HG02759 (cell line): Measurements from ENCODE around the gene ADAMTS9.

Experiments used
- ATAC-seq: cut with Tn5 transposase; IDR thresholded peaks from one replicate; pipeline ENCODE4 v1.9.1; 2021; ENCODE audit warnings: mild to moderate bottlenecking, moderate library complexity; ENCODE audit not compliant: unreplicated experiment

The ADAMTS9 gene

DNA sequence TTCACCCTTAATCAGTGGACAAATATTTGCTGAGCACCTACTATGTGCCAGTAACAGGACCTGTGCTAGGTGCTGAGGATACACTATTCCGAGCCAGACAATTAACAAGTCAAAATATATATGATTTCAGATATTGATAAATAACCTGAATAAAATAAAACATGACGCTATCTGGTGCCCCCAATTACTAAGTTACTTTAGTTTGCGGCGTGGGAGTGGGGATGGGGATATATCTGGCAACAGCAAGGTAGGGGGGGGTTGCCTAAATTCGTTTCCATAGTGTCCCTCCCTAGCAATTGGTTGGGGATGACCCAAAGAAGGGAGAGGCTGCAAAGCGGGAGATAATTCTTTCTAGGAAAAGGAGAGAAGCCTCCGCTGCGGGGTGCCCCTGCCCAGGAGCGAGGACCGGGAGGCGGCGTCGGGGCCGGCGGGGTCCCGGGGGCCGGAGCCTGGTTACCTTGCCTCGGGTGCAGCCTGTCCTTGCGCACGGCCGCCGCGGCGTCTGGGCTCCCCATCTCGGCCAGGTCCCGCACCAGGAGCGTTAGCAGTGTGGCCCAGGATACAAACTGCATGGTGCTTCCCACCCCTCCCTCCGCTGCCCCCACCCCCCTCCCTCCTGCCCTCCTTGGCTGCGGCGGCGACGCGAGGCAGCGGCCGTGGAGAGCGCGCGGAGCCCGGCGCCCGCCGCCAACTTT lies 567 bp downstream of the ADAMTS9 start:
- no peak for ATAC-seq

GRCh38 chr3:64686446-64686908 lies 1.3 kb downstream of the ADAMTS9 start:
- ATAC-seq, result peak; percentile 22

DNA sequence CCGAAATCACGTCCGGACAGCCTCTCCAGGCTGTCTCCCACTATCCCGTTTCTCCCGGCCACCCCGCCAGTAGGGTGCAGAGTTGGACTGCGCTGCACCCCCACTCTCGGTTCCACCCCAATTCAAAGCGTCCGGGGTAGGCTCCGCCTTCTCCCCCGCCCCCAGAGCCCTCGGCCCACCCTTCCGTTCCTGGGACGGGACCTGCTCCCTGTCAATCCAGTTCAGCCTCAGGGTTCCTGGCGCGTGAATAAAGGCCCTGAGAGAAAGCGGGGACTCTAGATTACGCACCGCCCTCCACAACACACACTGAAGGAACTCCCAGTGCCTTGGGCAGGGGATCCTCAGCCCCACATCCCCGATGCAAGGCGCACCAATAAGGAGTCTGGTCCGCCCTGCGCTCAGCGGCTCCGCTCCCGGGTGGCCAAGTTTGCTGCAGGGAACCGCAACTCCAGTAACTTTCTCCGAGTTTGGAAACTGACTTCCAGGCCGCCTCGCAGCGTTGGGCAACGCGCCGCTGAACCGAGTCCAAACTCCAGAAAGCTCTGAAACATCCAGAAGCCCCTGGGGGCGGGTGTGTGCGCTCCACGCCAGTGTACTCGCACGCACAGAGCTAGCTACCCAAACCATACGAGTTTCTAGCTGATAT lies 1.9 kb downstream of the ADAMTS9 start:
- peak; percentile 36 for ATAC-seq

DNA sequence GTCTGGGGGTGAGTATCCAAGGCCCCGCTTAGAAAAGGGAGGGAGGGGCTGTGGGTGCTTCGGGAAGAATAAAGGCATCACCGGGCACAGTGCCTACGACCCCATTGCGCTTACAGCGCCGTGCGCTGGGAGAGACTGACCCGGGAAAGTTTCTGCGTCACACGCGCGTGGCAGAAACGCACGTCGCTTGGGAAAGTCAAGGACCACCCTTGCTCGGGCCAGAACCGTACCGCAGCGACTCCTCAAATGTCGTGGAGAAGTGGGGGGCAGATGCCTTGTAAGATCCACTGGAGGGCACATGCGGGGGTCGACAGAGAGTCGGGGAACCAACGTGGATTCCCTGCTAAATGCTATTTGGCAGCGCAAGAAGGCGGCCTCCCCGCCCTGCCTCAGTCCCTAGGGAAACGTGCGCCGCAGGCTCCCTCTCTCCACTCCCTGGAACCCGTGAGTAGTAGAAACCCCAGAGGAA lies 2.4 kb downstream of the ADAMTS9 start:
- ATAC-seq, result peak; percentile 19

DNA sequence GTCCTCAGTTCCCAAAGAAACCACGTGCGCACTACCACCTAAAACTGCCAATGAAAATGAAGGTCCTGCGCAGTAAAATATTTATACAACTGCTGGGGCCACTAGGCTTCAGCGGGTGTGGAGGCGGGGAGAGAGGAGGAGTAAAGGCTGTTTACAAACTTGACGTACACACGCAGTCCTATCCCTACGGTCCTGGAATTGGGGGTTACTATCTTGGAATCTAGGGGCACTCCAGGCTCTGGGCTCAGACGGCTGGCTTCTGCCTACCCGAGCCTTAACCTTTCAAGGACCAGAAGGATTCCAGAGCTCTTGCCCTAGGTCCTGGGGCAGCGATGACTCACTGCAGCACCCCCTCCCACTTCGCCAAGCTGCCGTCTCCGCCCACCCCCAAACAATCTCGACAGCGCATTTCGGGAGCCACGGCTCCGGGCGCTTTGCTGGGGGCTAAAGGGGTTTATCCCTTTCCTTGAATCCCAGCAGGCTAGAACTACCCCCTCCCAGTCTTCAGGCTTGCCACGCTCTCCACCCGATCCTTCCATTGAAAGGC lies 3.0 kb downstream of the ADAMTS9 start:
- no peak for ATAC-seq

DNA sequence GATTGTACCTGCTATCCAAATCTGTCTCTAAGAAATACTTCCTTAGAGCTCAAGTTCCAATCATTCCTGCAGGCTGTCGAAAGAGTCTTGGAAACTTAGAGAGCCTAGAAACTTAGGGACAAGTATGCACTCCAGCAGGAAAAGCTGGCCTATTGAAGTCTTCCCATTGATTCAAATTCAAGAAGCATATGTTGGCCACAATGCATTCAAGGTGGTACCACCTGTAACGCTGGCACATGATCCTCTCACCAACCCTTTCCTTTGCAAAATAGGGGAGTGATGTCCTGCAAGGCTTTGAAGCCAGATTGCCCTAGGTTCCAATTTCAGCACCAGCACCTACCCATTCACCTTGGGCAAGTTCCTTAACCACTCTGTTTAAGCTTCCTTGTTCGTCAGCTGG lies 6.0 kb downstream of the ADAMTS9 start:
- ATAC-seq, result no peak

DNA sequence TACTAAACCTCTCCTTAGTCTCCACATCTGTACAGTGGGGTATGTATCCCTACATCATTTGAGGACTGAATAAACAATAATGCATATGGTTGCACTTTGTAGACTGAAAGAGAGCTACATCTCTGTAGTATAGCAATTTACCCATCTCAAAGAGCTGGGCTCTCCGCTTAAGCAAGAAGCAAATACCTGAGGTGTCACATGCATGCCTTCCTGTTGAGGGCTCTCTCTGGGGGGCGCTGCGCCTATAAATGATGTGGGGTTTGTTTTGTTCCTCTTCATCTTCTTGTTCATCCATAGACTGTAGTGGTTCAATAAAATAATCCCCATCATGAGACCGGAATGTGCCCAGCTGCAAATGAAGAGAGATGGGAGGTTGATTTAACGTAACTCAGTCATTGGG lies 6.8 kb downstream of the ADAMTS9 start:
- ATAC-seq, result no peak

GRCh38 chr3:64680334-64680733 lies 7.5 kb downstream of the ADAMTS9 start:
- no peak for ATAC-seq

DNA sequence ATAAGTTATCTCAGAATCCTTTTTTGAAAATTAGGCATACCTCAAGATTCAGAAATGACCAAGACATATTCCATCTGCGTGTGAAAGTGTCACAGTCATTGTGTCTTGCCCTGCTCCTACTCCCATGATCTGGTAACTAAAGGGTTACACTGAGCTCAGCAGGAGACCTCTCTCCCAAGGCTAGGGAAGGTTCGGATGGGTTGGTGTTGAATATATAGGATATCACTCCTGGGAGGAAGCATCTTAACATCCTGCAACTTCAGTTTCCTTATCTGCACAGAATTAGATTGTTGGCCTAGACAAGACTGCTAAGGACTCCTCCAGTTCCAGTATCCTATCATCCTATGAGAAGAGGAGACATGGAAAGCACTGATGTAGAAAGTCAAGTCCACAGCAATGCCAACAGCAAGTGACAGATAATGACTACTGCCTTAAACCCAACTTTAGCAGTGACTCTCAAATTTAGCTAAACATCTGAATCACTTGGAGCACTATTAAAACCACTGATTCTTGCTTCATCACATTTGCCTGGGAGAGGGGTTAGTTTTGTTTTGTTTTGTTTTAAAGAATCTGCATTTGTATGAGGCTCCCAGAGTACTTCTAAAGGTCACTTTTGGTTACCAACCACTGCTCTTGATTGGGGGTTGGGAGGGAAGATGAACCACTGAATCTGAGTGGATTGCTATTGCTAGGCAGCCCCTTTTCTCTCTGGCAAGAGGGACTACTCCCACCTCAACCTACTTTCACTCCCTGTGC lies 9.7 kb downstream of the ADAMTS9 start:
- ATAC-seq, result no peak

- no peak for ATAC-seq
These were observed 11.0 kb downstream of the ADAMTS9 start for GRCh38 chr3:64676831-64677230.

DNA sequence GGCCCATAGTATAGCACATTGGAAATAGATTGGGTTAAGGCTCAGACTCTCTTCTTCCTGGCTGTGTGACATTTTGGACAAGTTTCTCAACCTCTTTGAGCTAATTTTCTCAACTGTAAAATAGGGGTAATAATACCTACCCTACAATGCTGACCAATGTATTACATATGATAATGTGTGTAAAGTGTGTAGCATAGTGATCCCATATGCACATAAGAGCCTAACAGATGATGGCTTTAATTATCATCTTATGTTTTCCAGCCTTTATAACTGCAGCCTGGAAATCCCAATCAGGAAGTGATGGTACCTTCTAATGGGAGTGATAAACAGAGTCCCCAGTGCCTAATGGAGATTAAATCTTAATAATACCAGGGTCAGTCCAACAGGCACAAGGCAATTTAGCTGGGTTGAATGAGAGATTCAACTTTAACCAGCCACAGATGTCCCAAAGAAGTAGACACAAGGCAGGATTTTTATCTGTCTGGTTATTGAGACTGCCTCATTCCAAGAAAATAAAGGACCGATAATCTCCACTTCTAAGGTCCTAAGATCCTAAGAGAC lies 12.0 kb downstream of the ADAMTS9 start:
- ATAC-seq, result no peak

- ATAC-seq, result no peak
These were observed 13.2 kb downstream of the ADAMTS9 start for GRCh38 chr3:64674591-64675076.

- ATAC-seq, result no peak
These were observed 14.6 kb downstream of the ADAMTS9 start for GRCh38 chr3:64673159-64673715.

DNA sequence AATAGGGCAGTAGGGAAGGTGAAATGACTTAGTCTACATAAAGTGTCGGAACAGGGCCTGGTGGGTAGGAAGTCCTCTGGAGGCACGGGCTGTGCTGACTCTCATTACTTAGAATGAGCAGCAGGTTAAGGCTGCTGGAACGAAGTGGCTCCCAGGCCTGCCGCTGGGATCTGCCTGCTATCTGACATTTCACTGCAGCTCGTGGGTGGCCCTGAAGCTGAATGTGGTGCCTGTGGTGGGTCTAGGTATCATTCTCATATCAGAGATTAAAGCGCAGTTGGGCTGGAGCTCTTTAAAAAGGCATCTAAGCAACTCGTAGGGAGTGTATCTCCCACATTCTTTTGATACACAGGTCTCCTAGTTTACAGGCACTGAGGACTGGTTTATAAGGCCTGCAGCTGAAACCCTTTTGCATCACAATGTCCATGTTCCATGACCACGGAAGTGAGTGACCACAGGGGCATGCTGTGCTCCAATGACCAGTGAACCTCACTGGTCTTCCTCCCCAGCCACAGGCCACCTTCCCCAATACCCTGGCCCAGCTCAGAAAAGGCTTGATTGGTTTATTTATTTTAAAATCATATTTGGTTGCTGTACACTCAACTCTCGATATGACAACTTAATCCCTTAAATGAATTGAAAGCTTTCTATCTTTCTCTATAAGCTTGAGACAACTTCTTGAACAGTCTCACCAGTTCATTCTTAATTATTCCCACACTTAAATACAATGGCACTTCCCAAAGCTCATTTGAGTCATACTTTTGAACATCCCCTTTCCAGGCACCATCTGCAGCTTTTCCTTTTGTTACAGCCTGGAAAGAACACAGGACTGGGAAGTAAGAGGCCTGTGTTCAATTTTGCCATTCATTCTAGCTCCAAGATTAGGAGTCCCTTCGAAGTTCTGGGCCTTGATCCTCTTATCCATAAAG lies 19.0 kb downstream of the ADAMTS9 start:
- ATAC-seq, result no peak

DNA sequence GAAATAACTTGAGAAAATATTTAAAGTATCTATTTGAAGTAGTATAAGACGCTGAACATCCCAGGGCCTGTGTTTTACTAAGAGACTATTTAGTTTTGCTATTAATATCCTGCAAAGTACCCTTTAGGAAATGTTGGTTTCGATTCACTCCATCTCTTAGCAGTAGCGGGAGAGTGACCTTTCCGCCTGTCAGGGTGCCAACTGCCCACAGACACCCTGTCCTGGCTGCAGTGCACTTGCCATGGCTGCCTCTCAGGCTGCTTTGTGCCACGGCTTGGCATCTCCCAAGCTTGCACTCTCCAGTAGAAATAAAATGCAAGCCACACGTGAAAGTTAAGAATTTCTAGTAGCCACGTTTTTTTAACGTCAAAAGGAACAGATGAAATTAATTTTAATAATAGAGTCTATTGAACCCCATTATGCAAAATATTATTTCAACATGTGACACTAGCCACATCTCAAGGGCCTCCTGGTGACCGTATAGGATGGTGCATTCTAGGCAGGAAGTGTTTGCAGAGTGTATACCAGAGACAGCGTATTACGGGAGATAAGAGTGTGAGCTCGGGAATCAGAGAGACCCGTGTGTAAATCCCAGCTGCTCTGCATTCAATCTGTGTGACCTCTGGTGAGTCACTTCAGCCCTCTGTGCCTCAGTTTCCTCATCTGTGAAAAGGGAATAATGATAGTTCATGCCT lies 19.8 kb downstream of the ADAMTS9 start:
- no peak for ATAC-seq

- no peak for ATAC-seq
These were observed 20.7 kb downstream of the ADAMTS9 start for GRCh38 chr3:64667138-64667537.

DNA sequence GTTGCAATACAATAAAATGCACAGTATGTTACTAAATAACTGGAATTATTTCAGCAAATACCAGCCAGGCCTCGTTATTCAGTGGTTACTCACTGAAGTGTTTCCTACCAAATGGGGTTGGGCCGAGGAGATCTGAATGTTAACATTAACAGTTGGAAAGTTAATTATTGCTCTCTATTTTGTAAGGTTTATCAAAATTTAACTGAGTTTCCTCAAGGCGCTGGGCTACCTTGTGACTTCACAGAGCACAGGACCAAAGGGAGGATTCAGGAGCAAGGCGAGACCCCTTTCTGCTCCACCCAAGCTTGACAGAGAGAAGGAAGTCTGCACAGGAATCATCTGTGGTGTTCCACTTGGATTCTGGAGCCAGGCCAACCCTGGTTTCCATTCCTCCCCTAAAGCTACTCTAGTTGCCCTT lies 21.6 kb downstream of the ADAMTS9 start:
- ATAC-seq, result no peak

- no peak for ATAC-seq
These were observed 23.4 kb downstream of the ADAMTS9 start for GRCh38 chr3:64664397-64664796.

DNA sequence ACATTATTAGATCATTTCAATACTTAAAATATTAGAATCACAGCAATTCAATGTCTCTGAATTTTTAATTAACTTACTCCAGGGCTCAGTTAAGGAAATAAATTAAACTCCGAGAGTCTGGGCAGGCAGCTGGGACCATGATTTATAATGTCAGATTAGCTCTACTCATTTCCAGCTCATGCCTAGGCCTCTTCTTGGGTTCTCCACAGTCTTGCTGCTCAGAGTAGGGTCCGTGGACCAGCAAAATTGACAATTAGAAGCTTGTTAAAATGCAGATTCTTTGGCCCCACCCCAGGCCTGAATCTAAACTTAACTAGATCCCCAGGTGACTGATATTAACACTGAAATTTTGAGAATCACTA lies 28.2 kb downstream of the ADAMTS9 start:
- ATAC-seq, result no peak
